ENCODE data around the gene MED10. TPM values are rescaled to one million over a fixed set of nuclear protein-coding genes. Genes with fewer than 3 reads are reported as not detected.

MED10 gene
- total RNA-seq, 5 donors from 2014 or later (not counting 1 experiment from before 2014, with no cell fraction given) = 53.9 to 65.6 (median 58.2) TPM

- Histone ChIP-seq H3K4me3 (ENCODE audit: control insufficient read depth in 1 of 2, extremely low read depth in 1 of 2, low read length in 1 of 2) (no peak overlapping the region), H3K36me3 (ENCODE audit: control insufficient read depth in 2 of 2, extremely low read depth in 1 of 2, insufficient read depth in 1 of 2, low read length in 1 of 2) (no peaks in the 10 kb centered on the region), H3K27me3 (replicated peaks in 1 of 2; ENCODE audit: control insufficient read depth in 2 of 2, extremely low read depth in 1 of 2, insufficient read depth in 2 of 2, low read length in 1 of 2) (peaks cover 5 to 26% of the 10 kb centered on the region in 2 experiments), H3K9me3 (no peaks in the 10 kb centered on the region), H3K27ac (ENCODE audit: low read length) (no peak overlapping the region), H3K4me1 (ENCODE audit: control insufficient read depth in 1 of 2, extremely low read depth in 1 of 2, insufficient read depth in 2 of 2, low read length in 2 of 2) (no peaks in the 10 kb centered on the region)
- no peak for DNase-seq
- Mint-ChIP-seq H3K4me3 (no peak overlapping the region), H3K9me3 (no peaks in the 10 kb centered on the region), H3K27me3 (peaks cover 24 to 33% of the 10 kb centered on the region in 2 donors), H3K36me3 (no peaks in the 10 kb centered on the region), H3K27ac (no peak overlapping the region), H3K4me1 (peaks cover 4 to 10% (median 6%) of the 10 kb centered on the region in 3 donors)
- POLR2A ChIA-PET = no interaction called here
- CTCF ChIA-PET = no interaction called here
- no peak for ATAC-seq (replicated peaks in 1 of 4)
- WGBS (ENCODE audit: insufficient coverage) = no CpG with 5 or more reads among the region's 3 CpGs
Observed at GRCh38 chr5:6395621-6396020, 17.3 kb upstream of the MED10 start.

DNA sequence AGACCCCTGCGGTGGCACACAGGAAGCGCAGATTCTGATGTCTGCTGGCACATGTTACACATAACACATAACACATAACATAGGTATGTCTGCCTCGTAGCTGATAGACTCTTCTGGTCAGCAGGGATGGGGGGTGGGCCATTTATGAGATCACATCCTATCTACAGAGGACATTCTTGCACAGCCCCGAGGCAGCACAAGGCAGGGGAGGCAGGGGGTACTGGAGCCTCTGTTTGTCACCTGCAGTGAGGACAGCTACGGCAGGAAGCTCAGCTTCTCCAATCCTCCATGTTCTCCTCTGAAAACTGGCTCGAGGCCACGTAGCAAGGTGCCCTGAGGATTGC lies 16.7 kb upstream of the MED10 start:
- Histone ChIP-seq H3K9me3 (no peaks in the 10 kb centered on the region), H3K27me3 (replicated peaks in 1 of 2; ENCODE audit: control insufficient read depth in 2 of 2, extremely low read depth in 1 of 2, insufficient read depth in 2 of 2, low read length in 1 of 2) (peaks cover 5 to 26% of the 10 kb centered on the region in 2 experiments), H3K4me1 (ENCODE audit: control insufficient read depth in 1 of 2, extremely low read depth in 1 of 2, insufficient read depth in 2 of 2, low read length in 2 of 2) (no peaks in the 10 kb centered on the region), H3K27ac (ENCODE audit: low read length) (no peak overlapping the region), H3K36me3 (ENCODE audit: control insufficient read depth in 2 of 2, extremely low read depth in 1 of 2, insufficient read depth in 1 of 2, low read length in 1 of 2) (no peaks in the 10 kb centered on the region), H3K4me3 (ENCODE audit: control insufficient read depth in 1 of 2, extremely low read depth in 1 of 2, low read length in 1 of 2) (no peak overlapping the region)
- H3K36me3 Mint-ChIP-seq = no peaks in the 10 kb centered on the region
- 74% methylated on average over 7 of the region's 7 CpGs for WGBS (ENCODE audit: insufficient coverage)
- H3K27ac Mint-ChIP-seq = no peak overlapping the region
- peaks cover 27 to 39% of the 10 kb centered on the region in 2 donors for H3K27me3 Mint-ChIP-seq
- POLR2A ChIA-PET = no interaction called here
- CTCF ChIA-PET = no interaction called here
- peaks cover 4 to 10% (median 6%) of the 10 kb centered on the region in 3 donors for H3K4me1 Mint-ChIP-seq
- H3K4me3 Mint-ChIP-seq = no peak overlapping the region
- ATAC-seq (replicated peaks in 1 of 4) (no peak), DNase-seq (no peak)
- no peaks in the 10 kb centered on the region for H3K9me3 Mint-ChIP-seq

DNA sequence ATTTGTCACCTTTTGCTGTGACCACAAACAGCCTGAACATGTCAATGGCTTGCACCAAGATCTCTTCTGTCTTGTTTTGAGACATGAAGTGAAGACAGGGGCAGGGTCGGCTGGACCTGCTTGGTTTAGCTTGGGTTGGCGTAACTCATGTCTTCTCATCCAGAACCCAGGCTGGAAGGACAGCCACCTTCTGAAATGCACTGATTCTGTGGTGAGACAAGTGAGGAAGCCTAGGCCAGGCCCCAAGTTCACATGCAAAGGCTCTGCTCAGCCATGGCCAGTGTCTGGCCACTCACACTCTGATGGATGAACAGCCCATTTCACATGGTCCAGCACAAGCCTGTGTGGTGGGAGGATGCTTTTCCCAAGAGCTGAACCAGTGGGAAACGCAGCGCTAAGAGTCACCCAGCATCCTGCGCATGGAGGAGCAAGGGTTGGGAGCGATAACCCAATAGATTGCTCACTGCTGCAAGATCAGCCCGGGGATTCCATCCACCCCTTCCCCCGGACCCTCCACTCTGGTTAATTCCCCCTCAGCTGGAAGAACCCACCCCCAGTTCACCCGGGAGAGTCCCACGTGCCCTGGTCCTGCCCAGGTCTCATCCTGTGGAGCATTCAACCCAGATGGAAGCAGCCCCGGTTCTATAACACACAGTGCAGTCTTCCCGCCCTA lies 16.2 kb upstream of the MED10 start:
- Histone ChIP-seq H3K4me3 (ENCODE audit: control insufficient read depth in 1 of 2, extremely low read depth in 1 of 2, low read length in 1 of 2) (no peak overlapping the region), H3K4me1 (ENCODE audit: control insufficient read depth in 1 of 2, extremely low read depth in 1 of 2, insufficient read depth in 2 of 2, low read length in 2 of 2) (no peaks in the 10 kb centered on the region), H3K36me3 (ENCODE audit: control insufficient read depth in 2 of 2, extremely low read depth in 1 of 2, insufficient read depth in 1 of 2, low read length in 1 of 2) (no peaks in the 10 kb centered on the region), H3K27ac (ENCODE audit: low read length) (no peak overlapping the region), H3K27me3 (replicated peaks in 1 of 2; ENCODE audit: control insufficient read depth in 2 of 2, extremely low read depth in 1 of 2, insufficient read depth in 2 of 2, low read length in 1 of 2) (peaks cover 5 to 27% of the 10 kb centered on the region in 2 experiments), H3K9me3 (no peaks in the 10 kb centered on the region)
- 91% methylated on average over 12 of the region's 12 CpGs for WGBS (ENCODE audit: insufficient coverage)
- Mint-ChIP-seq H3K27me3 (peaks cover 25 to 44% of the 10 kb centered on the region in 2 donors), H3K36me3 (no peaks in the 10 kb centered on the region), H3K27ac (no peak overlapping the region), H3K4me3 (no peak overlapping the region), H3K9me3 (no peaks in the 10 kb centered on the region), H3K4me1 (peaks cover 4 to 10% (median 6%) of the 10 kb centered on the region in 3 donors)
- ChIA-PET POLR2A (no interaction called here), CTCF (no interaction called here)
- ATAC-seq (replicated peaks in 1 of 4) (no peak), DNase-seq (no peak)

- H3K4me1 Mint-ChIP-seq = peaks cover 4 to 10% (median 6%) of the 10 kb centered on the region in 3 donors
Observed at GRCh38 chr5:6393596-6394194, 15.3 kb upstream of the MED10 start.

DNA sequence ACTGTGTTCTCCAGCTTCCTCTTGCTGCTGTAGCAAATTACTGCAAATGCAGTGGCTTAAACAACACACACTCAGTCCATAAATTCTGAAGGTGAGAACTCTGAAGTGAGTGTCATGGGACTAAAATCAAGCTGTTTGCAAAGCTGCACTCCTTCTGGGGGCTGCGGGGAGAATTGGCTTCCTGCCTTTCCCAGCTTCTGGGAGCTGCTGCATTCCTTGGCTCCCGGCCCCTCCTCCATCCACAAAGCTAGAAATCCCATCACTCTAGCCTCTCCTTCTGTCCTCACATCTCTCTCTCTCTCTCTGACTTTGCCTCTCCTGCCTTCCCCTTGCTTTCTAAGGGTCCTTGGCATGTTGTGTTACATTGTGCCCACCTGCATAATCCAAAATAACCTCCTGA lies 14.2 kb upstream of the MED10 start:
- peaks cover 4 to 10% (median 6%) of the 10 kb centered on the region in 3 donors for H3K4me1 Mint-ChIP-seq

More at GRCh38 chr5:6393596-6394194, 15.3 kb upstream of the MED10 start:
- Mint-ChIP-seq H3K27ac (no peak overlapping the region), H3K4me3 (no peak overlapping the region), H3K27me3 (peaks cover 25 to 44% of the 10 kb centered on the region in 2 donors), H3K36me3 (no peaks in the 10 kb centered on the region), H3K9me3 (no peaks in the 10 kb centered on the region)
- Histone ChIP-seq H3K27ac (ENCODE audit: low read length) (no peak overlapping the region), H3K4me3 (ENCODE audit: control insufficient read depth in 1 of 2, extremely low read depth in 1 of 2, low read length in 1 of 2) (no peak overlapping the region), H3K36me3 (ENCODE audit: control insufficient read depth in 2 of 2, extremely low read depth in 1 of 2, insufficient read depth in 1 of 2, low read length in 1 of 2) (no peaks in the 10 kb centered on the region), H3K27me3 (replicated peaks in 1 of 2; ENCODE audit: control insufficient read depth in 2 of 2, extremely low read depth in 1 of 2, insufficient read depth in 2 of 2, low read length in 1 of 2) (peaks cover 5 to 27% of the 10 kb centered on the region in 2 experiments), H3K9me3 (no peaks in the 10 kb centered on the region), H3K4me1 (ENCODE audit: control insufficient read depth in 1 of 2, extremely low read depth in 1 of 2, insufficient read depth in 2 of 2, low read length in 2 of 2) (no peaks in the 10 kb centered on the region)
- ATAC-seq (replicated peaks in 1 of 4) (no peak), DNase-seq (no peak)
- ChIA-PET POLR2A (no interaction called here), CTCF (no interaction called here)
- 86% methylated on average over 1 of the region's 2 CpGs for WGBS (ENCODE audit: insufficient coverage)

DNA sequence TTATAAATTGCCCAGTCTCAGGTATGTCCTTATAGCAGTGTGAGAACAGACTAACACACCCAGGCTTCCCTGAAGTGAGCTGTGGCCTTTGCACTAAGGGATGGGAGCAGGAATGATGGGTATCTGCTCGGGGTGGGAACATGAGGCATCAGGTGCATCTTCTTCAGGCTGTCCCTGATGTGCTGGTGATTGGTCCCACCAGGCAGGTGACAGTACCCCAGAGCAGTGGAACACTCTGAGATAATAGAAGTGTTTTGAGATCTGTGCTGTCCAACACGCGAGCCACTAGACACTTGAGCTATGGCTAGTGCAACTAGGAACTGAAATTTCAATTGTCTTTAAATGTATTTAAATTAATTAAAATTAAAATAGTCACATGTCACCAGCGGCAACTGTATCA lies 12.8 kb upstream of the MED10 start:
- POLR2A ChIA-PET = no interaction called here
- DNase-seq = no peak

More for the DNA sequence above, 14.2 kb upstream of the MED10 start:
- no peaks in the 10 kb centered on the region for H3K4me1 ChIP-seq (ENCODE audit: control insufficient read depth in 1 of 2, extremely low read depth in 1 of 2, insufficient read depth in 2 of 2, low read length in 2 of 2)
- H3K36me3 ChIP-seq (ENCODE audit: control insufficient read depth in 2 of 2, extremely low read depth in 1 of 2, insufficient read depth in 1 of 2, low read length in 1 of 2) = no peaks in the 10 kb centered on the region
- H3K27me3 Mint-ChIP-seq = peaks cover 25 to 44% of the 10 kb centered on the region in 2 donors
- H3K27me3 ChIP-seq (replicated peaks in 1 of 2; ENCODE audit: control insufficient read depth in 2 of 2, extremely low read depth in 1 of 2, insufficient read depth in 2 of 2, low read length in 1 of 2) = peaks cover 5 to 27% of the 10 kb centered on the region in 2 experiments
- 50% methylated on average over 1 of the region's 2 CpGs for WGBS (ENCODE audit: insufficient coverage)
- POLR2A ChIA-PET = no interaction called here
- no peak overlapping the region for H3K4me3 Mint-ChIP-seq
- H3K4me3 ChIP-seq (ENCODE audit: control insufficient read depth in 1 of 2, extremely low read depth in 1 of 2, low read length in 1 of 2) = no peak overlapping the region
- no peak overlapping the region for H3K27ac ChIP-seq (ENCODE audit: low read length)
- DNase-seq = no peak
- H3K9me3 Mint-ChIP-seq = no peaks in the 10 kb centered on the region
- CTCF ChIA-PET = no interaction called here
- no peak for ATAC-seq (replicated peaks in 1 of 4)
- no peaks in the 10 kb centered on the region for H3K9me3 ChIP-seq
- no peaks in the 10 kb centered on the region for H3K36me3 Mint-ChIP-seq
- H3K27ac Mint-ChIP-seq = no peak overlapping the region

More for the DNA sequence above, 12.8 kb upstream of the MED10 start:
- no peak for ATAC-seq (replicated peaks in 1 of 4)
- Mint-ChIP-seq H3K27me3 (peaks cover 20 to 41% of the 10 kb centered on the region in 2 donors), H3K36me3 (no peaks in the 10 kb centered on the region), H3K9me3 (no peaks in the 10 kb centered on the region), H3K27ac (no peak overlapping the region), H3K4me1 (peaks cover 4 to 10% (median 6%) of the 10 kb centered on the region in 3 donors), H3K4me3 (no peak overlapping the region)
- Histone ChIP-seq H3K9me3 (no peaks in the 10 kb centered on the region), H3K4me3 (ENCODE audit: control insufficient read depth in 1 of 2, extremely low read depth in 1 of 2, low read length in 1 of 2) (no peak overlapping the region), H3K36me3 (ENCODE audit: control insufficient read depth in 2 of 2, extremely low read depth in 1 of 2, insufficient read depth in 1 of 2, low read length in 1 of 2) (no peaks in the 10 kb centered on the region), H3K27me3 (replicated peaks in 1 of 2; ENCODE audit: control insufficient read depth in 2 of 2, extremely low read depth in 1 of 2, insufficient read depth in 2 of 2, low read length in 1 of 2) (peaks cover 5 to 17% of the 10 kb centered on the region in 2 experiments), H3K4me1 (ENCODE audit: control insufficient read depth in 1 of 2, extremely low read depth in 1 of 2, insufficient read depth in 2 of 2, low read length in 2 of 2) (no peaks in the 10 kb centered on the region), H3K27ac (ENCODE audit: low read length) (no peak overlapping the region)
- CTCF ChIA-PET = no interaction called here
- WGBS (ENCODE audit: insufficient coverage) = 89% methylated on average over 1 of the region's 4 CpGs
